Epithelial cell of esophagus (primary cell): ENCODE measurements around the gene TIAM1.

ENCODE experiments used
- DNase-seq: peaks from one replicate; pipeline ENCODE4 v3.0.0; 2010; ENCODE audit warnings: low read depth
- H3K4me3 ChIP-seq: 2 replicates; pipeline ENCODE4 v1.5.1; 2011; ENCODE audit warnings: mild to moderate bottlenecking, low read length, control low read depth
- TF ChIP-seq, protein P1 (sequence below): IDR thresholded peaks from 2 replicates; pipeline ENCODE4 v1.5.1; 2011; ENCODE audit warnings: low read depth, mild to moderate bottlenecking, low read length, control low read depth, inconsistent platforms; ENCODE audit not compliant: insufficient read depth; ENCODE audit errors: missing control alignments

The TIAM1 gene

DNA sequence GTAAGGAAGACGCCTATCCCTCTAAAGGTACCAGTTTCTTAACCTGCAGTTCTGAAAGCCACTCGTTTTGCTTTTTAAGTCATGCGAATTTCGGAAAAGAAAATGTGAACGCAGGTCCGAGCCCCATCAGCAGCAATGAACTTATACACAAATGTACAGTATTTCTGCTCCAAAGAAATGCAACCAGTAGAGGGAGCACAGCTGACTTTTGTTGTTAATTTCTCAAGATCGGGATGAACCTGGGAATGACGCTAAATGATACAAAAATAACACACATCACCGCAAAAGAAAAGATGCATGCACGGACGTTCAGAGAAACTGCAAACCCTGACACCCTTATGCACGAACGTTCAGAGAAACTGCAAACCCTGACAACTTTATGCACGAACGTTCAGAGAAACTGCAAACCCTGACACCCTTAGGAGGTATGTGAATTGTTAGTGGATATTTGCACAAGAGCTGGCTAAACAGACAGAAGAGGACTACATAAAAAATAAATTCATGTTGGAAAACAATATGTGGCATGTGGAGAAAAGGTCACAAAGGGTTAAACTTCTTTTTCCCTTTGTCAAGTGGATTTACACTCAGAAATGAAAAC lies 3.5 kb upstream of the TIAM1 start:
- DNase-seq = peak; percentile 72
- TF ChIP-seq, protein P1, sequence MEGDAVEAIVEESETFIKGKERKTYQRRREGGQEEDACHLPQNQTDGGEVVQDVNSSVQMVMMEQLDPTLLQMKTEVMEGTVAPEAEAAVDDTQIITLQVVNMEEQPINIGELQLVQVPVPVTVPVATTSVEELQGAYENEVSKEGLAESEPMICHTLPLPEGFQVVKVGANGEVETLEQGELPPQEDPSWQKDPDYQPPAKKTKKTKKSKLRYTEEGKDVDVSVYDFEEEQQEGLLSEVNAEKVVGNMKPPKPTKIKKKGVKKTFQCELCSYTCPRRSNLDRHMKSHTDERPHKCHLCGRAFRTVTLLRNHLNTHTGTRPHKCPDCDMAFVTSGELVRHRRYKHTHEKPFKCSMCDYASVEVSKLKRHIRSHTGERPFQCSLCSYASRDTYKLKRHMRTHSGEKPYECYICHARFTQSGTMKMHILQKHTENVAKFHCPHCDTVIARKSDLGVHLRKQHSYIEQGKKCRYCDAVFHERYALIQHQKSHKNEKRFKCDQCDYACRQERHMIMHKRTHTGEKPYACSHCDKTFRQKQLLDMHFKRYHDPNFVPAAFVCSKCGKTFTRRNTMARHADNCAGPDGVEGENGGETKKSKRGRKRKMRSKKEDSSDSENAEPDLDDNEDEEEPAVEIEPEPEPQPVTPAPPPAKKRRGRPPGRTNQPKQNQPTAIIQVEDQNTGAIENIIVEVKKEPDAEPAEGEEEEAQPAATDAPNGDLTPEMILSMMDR = peak; percentile 66
- H3K4me3 ChIP-seq = no peak overlapping the region

DNA sequence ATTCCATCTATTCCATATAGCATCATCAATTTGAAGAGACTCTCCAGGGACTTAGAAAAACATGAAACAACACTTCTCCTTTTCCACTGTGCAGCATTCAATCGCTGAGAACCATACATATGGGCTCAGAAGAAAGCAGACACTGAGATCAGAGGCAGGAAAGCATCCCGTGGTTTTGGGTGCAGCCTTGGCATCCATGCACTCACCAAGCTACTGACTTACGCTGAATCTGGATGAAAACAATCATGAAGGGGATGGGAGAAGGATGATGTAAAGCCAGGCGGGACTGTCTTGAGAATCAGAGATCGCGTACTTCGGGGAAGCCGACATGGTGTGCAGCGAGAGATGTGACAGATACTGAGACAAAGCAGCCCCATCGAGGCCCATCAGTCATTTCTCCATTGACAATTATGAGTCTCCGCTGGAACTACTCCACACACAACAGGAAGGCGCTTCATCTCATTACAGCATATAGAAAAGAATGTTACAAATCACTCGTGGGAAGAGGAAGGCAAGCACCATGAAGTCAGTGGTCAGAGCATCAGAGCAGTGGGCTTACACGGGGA lies 2.3 kb upstream of the TIAM1 start:
- TF ChIP-seq, protein P1 = no peak
- no peak overlapping the region for H3K4me3 ChIP-seq
- DNase-seq = no peak

DNA sequence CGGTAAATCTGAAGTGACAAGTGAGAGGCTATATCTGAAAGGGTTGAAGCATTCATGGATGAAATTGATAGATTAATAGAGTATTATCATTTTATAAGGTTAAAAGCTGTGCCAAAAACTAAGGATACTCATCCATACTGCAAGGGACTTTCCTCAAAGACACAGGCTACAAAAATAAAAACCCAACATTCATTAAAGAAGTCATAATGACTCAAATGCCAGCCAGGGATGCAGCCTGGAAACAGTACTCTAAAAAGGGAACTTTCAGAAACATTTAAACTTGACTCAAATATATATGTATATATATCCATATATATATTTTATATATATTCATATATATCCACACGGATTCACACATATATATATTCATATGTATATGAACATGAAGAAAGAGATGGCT lies 1.1 kb upstream of the TIAM1 start:
- no peak overlapping the region for H3K4me3 ChIP-seq
- DNase-seq = no peak
- TF ChIP-seq, protein P1 = no peak

DNA sequence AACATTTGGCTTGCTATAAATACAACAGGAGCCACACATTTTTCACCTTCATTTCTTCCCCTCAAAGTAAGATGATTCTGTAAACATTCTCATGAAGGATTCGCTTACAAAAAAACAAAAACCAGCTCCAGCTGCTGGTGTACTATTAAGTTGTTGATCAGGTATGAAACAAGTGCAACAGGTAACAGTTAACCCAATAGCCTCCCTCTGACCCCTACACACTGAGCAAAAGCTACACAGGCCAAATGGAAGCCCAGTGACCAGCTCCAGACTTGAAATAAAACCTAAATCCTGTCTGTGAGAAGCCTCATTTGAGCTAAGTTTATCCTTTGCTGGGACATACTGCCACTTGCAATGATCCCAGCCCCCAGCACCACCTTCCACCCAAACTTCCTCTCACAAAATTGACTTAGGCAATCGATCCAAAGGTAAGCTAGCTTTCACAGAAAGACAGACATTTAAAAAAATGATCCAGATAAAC lies 991 bp downstream of the TIAM1 start:
- TF ChIP-seq, protein P1 = no peak
- DNase-seq = no peak
- H3K4me3 ChIP-seq = peak overlapping the region; percentile 76

DNA sequence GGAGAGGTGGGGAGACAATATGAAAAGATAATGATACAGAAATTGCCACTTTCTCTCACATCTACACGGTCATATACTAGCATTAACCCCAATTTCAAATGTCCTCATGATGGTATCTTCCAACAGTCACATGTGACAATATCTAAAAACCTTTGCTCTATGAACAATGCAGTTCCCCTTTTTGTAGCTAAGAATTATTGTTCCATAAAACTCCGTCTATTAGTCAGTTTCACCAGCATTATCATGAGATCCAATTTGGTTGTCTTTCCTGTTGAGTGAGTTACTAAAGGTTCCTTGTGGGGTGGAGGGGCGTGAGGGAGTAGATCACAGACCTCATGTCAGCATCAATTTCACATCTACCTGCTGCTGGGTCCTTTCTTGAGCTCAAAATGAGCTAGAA lies 1.7 kb downstream of the TIAM1 start:
- peak; percentile 58 for DNase-seq
- TF ChIP-seq, protein P1 = no peak
- H3K4me3 ChIP-seq = peak overlapping the region; percentile 76

DNA sequence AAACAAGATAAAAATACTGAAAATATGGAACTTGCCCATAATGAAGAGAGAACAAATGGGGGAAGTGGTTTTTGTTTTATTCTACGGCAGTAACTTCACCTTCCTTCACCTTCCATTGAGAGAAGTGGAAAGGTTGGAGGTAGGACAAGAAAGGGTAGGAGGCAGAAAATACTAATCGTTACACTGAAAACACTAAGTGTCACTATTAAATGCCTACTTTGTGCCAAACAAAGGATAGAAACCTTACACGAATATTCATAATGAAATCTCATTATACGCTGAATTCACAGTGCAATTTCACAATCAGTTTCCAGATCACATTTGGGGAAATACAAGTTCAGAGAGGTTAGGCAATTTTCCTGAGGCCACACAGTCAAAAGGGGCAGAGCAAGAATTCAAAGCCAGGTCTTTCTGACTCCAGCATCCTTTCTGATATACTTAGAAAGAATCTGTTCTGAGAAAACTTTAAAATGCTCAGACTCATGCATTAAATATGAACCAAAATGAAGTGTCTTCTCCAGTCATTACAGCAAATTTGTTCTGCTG lies 3.0 kb downstream of the TIAM1 start:
- TF ChIP-seq, protein P1 = no peak
- DNase-seq = no peak
- no peak overlapping the region for H3K4me3 ChIP-seq
